Lung microvascular endothelial cell (primary cell): Measurements from ENCODE around the gene MLLT10. TPM values are rescaled to one million over a fixed set of nuclear protein-coding genes. Genes with fewer than 3 reads are reported as not detected.

ENCODE experiments used
- DNase-seq, 2 donors: peaks; one replicate each; pipeline versions ENCODE4 v3.0.0 to v3.0.0-alpha.2; 2010; ENCODE audit warnings: low read depth in 2 of 2
- total RNA-seq: library from RNA; depleted of rRNA; stranded (reverse); fragments of >200 nt; gene quantifications from 2 replicates; pipeline ENCODE4 v1.2.1, GENCODE V29; 2014

MLLT10 gene
- total RNA-seq, 1 donor from 2014 or later: 46.6 TPM

DNA sequence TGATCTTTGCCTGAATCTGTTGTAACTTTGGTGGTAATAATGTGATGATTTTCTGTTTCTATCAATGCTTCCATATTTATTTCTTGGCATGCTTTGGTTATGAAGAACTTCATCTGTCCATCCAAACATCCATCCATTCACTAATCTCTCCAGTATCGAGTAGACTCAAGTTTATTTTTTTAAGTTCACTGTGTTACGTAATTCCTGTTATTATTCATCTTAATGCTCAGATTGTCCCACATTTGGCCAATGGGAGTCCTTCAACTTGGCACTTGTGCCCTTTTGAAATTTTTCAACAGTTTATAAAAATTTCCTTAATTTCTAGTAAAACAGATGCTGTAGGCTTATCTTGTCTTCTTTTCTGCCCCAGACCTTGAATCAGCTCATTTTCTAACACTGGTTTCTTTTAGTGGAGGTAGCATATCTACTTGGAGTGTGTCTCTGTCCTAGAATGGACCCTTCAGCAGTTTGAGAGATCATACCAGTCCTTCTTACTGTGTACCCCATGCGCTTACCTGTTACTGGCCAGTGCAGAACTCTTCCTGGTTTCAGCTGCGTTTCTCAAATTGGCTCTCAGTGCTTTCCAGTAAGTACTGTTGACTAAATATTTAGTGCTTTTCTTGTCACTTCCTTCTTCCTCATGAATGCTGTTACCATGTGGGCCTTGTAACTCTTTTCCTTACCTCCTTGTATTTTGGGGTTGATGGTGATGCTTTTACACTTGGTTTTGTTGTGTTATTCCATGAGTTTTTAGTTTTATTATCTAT is 100.8 kb downstream of the MLLT10 start:
- DNase-seq: no peak

- no peak for DNase-seq
Measured at GRCh38 chr10:21637795-21638194, 103.8 kb downstream of the MLLT10 start.

DNA sequence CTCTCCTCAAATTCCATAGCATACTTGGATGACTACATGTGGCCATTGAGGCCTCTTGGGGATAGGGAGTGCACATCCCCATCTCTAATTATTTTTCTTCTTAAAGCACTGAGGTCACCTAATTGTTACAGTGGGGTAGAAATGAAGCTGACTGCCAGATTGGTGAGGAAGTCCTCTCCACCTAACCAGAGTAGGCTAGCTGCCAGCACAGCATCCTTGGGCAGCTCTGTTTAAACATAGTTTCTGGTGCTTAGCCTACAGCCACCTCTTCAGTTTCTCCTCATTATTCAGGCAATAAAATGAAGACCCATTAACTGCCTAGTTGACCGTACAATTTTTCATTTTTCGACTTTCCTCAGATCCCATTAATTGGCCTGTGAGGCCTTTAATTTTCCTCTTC is 104.6 kb downstream of the MLLT10 start:
- DNase-seq: no peak

- no peak for DNase-seq
Measured at GRCh38 chr10:21648040-21648439, 114.0 kb downstream of the MLLT10 start.

DNA sequence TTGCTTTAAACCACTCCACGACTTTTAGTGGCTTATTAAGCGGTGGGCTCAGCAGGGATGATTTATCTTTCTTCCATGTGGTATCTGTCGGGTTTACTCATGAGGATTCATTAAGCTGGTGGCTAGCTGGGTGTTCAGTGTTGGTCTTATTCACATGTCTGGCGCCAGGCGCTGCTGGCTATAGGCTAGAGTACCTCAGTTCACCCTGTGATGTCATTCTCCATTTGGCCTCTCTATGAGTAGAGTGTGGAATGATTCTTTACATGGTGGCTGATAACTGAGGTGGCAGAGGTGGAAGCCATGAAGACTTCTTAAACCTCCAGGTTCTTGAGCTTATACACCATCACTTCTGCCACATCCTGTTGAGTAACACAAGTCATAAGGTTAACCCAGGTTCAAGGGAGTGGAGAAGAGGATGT is 115.4 kb downstream of the MLLT10 start:
- no peak for DNase-seq

DNA sequence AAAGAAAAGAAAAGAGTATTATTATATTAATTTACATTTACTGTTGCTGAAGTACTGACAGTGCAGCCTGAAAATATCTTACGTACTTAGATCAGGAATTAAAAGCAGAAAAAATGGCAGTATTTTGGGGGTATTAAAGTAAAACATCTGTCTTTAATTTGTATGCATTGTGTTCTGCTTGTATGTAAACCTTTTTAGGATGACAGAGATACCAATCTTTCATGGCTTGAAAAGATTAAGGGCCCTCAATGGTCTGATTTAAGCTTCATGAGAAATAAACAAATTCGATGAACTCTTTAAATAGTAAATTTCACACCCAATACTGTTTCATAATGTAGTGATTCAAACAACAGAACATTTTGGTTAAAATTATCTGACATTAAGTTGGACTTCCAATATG is 116.3 kb downstream of the MLLT10 start:
- no peak for DNase-seq

DNA sequence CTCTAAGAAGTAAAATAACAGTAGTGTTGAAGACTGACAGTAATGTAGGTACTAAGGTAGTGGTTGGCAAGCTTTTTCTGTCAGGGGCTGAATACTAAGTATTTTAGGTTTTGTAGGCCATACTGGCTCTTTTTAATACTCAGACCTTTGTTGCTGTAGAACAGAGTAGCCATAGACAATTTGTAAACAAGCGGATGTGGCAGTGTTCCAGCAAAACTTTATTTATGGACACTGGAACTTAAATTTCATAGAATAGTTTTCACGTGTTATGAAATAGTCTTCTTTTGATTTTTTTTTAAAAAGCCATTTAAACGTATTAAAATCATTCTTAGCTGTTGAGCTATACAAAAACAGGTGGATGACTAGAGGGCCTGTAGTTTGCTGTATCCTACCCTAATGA is 121.2 kb downstream of the MLLT10 start:
- no peak for DNase-seq

- no peak for DNase-seq
Measured at GRCh38 chr10:21655687-21656086, 121.7 kb downstream of the MLLT10 start.

DNA sequence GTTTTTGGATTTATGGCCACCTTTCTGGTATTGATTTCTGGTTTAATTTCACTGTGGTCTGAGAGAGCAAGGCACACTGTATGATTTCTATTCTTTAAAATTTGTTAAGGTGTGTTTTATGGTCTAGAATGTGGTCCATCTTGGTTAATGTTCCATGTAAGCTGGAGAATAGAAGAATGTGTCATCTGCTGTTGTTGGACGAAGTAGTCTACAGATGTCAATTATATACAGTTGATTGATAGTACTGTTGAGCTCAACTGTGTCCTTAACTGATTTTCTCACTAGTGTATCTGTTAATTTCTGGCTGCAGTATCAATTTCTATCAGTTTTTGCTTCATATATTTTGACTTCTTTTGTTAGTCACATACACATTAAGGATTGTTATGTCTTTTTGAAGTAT is 127.1 kb downstream of the MLLT10 start:
- DNase-seq: no peak

GRCh38 chr10:21661935-21662334 is 127.9 kb downstream of the MLLT10 start:
- DNase-seq: no peak

DNA sequence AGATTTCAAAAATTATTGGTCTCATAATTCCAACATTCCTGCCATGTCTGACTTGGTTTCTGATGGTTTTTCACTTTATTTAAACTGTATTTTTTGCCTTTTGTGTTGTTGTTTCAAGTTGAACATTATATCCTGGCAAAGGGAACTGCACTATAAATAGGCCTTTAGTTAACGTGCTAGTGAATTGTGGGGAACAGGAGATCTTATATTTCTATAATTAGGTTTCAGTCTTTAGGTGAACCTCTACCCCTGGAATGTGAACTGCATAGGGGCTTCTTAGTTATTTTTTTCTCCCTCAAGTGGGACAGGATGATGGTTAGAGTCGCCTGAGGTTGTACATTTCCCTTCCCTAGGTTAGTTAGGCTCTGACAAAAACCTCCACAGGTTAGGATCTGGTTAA is 128.6 kb downstream of the MLLT10 start:
- DNase-seq: no peak

- DNase-seq: no peak
Measured at GRCh38 chr10:21668831-21669230, 134.8 kb downstream of the MLLT10 start.

GRCh38 chr10:21670391-21670790 is 136.4 kb downstream of the MLLT10 start:
- DNase-seq: no peak

DNA sequence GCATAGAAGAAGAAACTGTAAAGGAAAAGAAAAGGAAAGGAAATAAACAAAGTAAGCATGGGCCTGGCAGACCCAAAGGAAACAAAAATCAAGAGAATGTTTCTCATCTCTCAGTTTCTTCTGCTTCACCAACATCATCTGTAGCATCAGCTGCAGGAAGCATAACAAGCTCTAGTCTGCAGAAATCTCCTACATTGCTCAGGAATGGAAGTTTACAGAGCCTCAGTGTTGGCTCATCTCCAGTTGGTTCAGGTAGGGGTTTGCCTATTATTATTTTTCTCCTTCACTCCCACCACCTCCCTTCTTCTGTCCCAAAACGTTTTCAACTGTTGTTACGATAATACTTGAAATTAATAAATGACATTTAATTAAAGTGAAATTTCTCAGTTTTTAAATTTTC is 139.6 kb downstream of the MLLT10 start:
- DNase-seq: peak in 1 of 2 donors; percentile 10

DNA sequence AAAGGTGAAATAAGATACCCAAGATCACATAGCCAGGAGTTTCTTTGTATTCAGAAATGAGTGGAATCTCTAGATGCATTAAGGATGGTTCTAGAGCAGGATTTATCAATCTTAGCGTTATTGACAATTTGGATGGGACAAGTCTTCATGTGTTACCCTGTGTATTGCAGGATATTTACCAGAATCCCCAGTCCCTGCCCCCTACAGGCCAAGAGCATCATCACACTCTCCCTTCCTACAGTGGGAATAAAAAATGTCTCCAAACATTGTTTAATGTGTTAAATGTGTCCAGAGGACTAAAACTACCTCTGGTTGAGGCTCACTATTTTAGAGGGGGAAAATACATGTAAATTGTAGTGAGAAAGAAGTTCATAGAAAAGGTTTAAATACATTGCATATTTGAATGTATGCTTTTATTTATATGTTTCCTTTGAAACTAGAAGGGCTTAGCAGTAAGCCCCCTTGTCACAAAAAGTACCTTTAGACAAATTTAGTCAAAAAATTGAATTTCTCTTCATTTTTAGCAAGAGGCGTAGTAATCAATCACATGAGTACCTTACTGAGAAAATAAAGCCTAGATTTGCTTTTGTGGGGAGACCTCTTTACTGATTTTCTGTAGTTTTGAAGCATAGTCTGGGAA is 141.2 kb downstream of the MLLT10 start:
- peak; percentile 36 to 49 for DNase-seq

- no peak for DNase-seq
Measured at GRCh38 chr10:21677551-21677950, 143.5 kb downstream of the MLLT10 start.

DNA sequence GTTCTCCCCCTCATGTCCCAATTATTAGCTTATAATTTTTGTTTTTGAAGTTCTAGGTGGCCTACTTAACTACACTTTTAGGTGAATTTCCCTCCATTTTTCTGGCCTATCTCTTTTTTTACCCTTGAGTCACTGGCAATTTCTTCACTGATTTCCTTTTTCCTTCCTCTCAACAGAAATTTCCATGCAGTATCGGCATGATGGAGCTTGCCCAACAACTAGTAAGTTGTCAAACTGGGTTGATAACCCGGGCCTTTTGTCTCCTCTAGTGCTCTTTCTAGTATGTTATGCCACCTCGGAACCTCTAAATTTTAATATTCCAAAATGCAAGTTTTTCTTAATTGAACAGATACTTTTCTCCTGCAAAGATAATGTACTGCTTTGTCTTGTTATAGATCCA is 147.1 kb downstream of the MLLT10 start:
- no peak for DNase-seq

DNA sequence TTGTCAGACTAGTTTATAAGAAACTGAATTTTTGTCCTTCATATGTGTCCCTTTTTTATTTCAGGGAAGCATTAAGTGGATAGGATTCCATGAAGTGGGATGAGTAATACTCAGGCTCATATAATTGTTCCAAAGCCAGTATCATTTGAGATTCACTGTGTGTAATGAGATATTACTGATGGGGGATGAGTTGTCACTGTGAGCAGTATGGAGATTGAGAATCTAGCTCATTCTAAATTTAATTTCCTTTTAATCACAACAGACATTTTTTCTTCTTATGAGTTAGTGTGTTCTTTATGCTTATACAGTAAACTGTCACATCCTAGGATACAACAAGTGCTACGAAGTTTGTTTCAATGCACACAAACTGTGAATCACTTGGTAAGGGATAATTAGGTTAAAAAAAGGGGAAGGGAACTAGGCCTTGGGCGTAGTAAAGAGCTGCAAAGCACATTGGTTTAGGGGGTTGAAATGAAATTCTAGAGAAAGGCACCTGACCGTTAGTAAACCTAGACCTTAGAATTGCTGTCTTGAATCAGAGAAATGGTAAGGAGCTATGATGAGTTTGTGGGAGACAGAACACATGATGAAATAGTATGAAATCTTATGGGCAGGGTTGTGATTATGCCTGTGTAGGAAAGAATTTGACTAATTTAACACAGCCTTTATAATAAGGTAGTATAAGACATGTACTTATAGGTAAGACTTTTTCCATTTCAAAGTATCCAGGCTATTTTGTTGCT is 153.4 kb downstream of the MLLT10 start:
- no peak for DNase-seq

DNA sequence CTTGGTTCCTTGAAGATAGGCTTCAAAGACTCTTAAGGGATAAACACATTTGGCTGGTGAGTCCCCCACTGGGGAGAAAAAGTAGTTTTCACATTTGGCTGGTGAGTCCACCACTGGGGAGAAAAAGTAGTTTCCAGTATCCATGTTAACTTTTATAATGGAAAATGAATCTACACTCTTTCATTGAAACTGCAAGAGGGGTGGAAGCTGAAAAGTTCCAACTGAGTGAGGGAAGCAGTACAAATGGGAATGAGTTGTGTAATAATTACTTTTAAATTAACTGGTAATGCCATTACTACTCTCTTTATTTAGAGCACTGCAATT is 153.9 kb downstream of the MLLT10 start:
- no peak for DNase-seq

DNA sequence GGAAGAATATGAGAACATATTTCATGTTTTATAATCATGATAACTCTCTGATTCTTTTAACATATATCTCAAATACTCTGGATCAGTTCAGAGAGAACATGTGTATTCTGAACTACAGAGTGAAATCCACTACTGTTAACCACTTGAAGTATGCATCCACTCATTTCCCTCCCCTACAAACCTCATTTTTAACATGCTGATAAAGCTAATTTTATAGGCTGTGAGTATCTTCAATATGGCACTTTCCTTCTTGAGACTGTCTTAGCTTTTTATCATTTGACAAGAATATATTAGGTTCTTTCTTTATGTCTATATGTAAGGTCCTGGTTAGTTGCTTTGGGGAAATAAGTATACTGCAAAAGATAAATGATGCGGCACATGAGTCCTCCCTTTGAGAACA is 154.8 kb downstream of the MLLT10 start:
- no peak for DNase-seq

GRCh38 chr10:21689881-21690280 is 155.8 kb downstream of the MLLT10 start:
- no peak for DNase-seq

DNA sequence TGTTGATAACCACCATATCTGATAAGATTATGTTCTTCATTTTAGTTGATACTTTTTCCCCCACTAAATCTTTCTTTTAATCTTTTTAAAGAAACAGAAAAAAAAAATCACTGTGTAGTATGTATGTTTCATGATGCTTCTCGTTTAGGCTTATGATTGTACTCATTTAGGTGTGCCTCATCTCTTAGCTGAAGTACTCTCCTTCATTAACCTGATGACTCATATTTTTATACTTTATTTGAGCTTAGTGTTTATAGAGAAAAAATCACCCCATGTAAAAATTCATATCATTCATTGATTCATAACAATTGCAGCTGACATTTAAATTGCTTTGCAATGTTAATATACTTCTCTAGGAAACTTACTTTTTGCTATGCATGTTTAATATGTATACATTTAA is 158.9 kb downstream of the MLLT10 start:
- DNase-seq: no peak

GRCh38 chr10:21693418-21693817 is 159.4 kb downstream of the MLLT10 start:
- no peak for DNase-seq
